HG03460 (cell line): ENCODE results near the gene PHC2.
"Not testable (repeated sequence)": the region's sequence is repeated elsewhere in the genome, so short reads cannot be mapped to it uniquely, and the experiment has no call there.

ENCODE experiments used
- ATAC-seq: cut with Tn5 transposase; IDR thresholded peaks from one replicate; pipeline ENCODE4 v1.9.1; 2021; ENCODE audit not compliant: unreplicated experiment

The PHC2 gene

GRCh38 chr1:33317354-33317753 lies 113.5 kb downstream of the PHC2 start:
- ATAC-seq: no peak

GRCh38 chr1:33316601-33317000 lies 114.3 kb downstream of the PHC2 start:
- ATAC-seq: no peak

- no peak for ATAC-seq
These were observed 116.5 kb downstream of the PHC2 start for GRCh38 chr1:33314416-33314815.

GRCh38 chr1:33312413-33312749 lies 118.5 kb downstream of the PHC2 start:
- no peak for ATAC-seq

GRCh38 chr1:33311706-33312412 lies 119.0 kb downstream of the PHC2 start:
- no peak for ATAC-seq

GRCh38 chr1:33310702-33311101 lies 120.2 kb downstream of the PHC2 start:
- no peak for ATAC-seq

GRCh38 chr1:33309351-33309750 lies 121.5 kb downstream of the PHC2 start:
- not testable (repeated sequence) for ATAC-seq

DNA sequence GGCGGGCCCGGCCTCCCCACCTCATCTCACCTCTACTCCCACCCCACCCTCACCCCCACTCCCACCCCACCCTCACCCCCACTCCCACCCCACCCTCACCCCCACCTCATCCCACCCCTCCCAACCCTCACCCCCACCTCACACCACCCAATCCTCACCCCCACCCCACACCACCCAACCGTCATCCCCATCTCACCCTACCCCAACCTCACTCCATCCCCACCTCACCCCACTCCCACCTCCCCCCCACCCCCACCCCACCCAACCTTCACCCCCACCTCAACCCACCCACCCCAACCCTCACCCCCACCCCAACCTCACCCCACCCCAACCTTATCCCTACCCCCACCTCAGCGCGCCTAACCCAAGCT lies 123.4 kb downstream of the PHC2 start:
- no peak for ATAC-seq

GRCh38 chr1:33306653-33307493 lies 124.0 kb downstream of the PHC2 start:
- no peak for ATAC-seq

GRCh38 chr1:33305816-33306652 lies 124.9 kb downstream of the PHC2 start:
- ATAC-seq: no peak

- no peak for ATAC-seq
These were observed 125.9 kb downstream of the PHC2 start for GRCh38 chr1:33305016-33305415.

DNA sequence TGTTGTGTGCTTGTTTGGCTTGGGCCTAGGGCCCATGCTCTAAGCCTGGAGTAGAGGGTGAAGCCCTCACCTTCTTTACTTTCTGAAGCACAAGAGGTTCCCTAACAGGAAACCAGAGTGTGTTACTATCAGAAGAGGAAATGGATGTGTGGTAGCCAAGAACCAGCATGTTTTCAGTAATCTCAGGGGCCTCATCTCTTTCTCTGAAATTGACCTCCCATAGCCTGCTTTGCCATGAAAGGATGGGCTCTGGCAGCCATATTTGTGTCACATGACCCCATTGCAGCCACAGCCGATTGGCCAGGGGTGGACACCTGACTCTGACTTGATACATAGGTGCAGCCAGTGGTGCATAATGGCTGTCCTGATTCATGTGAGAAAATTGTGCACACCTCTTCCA lies 128.6 kb downstream of the PHC2 start:
- no peak for ATAC-seq

DNA sequence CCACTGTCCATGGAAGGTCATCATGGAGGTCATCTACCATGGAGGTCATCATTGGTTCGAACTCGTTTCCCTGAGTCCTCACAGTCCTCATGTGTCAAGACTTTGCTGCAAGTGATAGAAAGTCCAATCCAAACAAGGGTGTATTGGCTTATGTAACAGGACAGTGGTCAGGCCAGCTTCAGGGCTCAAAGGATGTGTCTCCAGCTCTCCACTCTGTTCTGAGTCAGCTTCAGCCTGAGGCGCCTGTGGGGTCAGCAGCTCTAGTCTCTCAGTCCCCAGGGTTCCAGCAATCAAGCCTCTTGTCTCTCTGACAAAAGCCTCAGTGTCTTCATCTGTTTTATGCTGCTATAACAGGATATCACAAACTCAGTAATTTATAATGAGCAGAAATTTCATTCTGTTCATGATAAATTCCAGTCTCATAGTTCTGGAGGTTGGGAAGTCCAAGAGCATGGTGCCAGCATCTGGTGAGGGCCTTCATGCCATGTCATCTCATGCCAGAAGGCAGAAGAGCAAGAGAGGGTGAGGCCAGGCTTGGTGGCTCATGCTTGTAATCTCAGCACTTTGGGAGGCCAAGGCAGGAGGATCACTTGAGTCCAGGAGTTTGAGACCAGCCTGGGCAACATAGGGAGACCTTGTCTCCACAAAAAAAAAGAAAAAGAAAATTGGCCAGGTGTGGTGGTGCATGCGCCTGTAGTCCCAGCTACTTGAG lies 129.5 kb downstream of the PHC2 start:
- ATAC-seq: no peak

GRCh38 chr1:33300673-33301072 lies 130.2 kb downstream of the PHC2 start:
- ATAC-seq: no peak

GRCh38 chr1:33299461-33300155 lies 131.3 kb downstream of the PHC2 start:
- ATAC-seq: no peak

DNA sequence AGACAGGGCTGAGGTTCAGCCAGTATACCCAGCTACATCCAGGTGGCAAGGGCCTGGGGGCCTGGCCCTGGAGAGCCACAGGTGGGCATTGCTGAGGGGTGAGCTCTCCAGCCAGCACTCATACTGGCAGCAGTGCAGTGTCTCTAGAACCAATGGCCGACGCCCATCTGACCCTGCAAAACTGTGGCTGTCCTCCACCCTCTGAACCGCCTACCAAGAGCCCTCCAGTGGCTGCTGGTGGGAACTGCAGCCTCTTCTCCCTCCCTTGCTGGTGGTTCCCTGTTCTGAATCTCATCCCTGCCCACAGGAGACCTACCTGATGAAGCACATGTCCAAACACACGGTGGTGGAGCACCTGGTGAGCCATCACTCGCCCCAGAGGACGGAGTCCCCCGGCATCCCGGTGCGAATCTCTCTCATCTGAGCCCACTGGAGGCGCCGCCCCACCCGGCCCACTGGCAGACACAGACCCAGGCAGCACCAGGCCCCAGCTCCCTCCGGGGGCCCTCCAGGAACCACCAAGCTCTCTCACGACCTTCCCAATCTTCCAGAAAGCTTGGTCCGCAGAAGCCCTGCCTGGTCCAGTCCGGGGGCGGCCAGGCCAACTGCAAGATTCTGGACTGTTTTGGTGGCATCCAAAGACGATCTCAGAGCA lies 132.1 kb downstream of the PHC2 start:
- ATAC-seq: no peak

DNA sequence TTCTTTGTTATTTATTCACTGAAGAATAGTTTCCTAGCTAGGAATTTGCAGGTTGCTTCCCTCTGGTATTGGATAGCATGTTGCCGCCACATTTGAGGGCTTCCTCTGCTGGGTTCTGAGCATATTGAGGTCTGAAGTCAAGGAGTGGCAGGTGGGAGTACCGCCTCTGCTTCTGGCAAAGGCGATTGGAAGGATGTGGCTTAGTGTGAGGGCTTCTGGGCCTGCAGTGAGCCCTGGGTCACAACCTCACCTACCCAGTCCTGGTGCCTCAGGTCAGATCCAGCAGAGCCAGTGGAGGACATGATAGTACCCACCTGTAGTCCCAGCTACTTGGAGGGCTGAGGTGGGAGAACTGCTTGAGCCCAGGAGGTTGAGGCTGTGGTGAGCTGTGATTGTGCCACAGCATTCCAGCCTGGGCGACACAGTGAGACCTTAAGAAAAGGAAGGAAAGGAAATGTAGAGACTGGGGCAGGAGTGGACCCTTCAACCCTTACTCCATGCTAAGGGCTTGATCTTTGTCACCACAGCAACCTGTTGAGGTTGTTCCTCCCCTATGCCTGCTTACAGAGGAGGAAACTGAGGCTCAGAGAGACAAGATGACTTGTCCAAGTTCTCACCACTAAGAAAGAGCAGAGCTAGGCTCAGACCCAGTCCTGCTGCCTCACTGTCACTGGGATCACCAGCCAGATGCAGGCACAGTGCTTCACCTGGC lies 132.8 kb downstream of the PHC2 start:
- ATAC-seq: no peak

DNA sequence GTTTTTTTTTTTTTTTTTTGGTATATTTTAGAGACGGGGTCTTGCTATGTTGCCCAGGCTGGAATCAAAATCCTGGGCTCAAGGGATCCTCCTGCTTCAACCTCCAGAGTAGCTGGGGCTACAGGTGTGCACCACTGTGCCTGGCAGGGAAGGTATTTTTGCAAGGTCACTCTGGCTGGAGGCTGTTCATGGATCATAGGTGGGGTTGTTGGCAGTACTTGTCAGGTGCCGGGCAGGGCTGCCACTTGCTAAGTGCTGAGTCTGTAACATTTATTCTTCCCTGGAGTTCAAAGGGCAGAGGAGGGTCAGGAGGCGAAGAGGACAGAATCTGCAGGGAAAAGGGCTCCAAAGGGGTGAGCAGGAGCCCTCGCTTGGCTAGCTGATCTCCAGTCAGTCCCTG lies 134.1 kb downstream of the PHC2 start:
- no peak for ATAC-seq

DNA sequence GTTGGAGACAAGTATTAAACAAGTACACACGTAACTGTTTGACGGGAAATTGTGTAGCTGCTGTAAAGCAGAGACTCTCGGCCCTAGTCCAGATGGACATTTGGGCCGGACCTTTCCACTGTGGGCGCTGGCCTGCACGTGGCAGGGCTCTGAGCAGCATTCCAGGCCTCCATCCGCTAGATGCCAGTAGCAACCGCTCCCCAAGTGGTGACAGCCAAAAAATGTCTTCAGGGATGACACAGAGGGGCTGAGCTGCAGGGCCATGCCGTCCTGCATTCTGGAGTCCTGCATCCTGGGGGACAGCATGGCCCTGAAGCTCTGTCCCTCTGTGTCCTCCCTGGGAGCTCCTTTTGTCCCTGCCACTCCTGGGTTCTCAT lies 134.8 kb downstream of the PHC2 start:
- ATAC-seq: no peak
